ENCODE measurements around the gene SHISA7. TPM values are rescaled to one million over a fixed set of nuclear protein-coding genes. Genes with fewer than 3 reads are reported as not detected.
"Not testable (repeated sequence)": the region's sequence is repeated elsewhere in the genome, so short reads cannot be mapped to it uniquely, and the experiment has no call there.

SHISA7 gene
- total and polyA plus RNA-seq, 5 donors from 2014 or later = not detected

GRCh38 chr19:55408533-55408872 lies 34.6 kb downstream of the SHISA7 start:
- peaks cover 0 to 8% (median 5%) of the 10 kb centered on the region in 7 donors for H3K9me3 Mint-ChIP-seq
- Histone ChIP-seq H3K27ac (ENCODE audit: insufficient read depth, low read length, poor library complexity, severe bottlenecking) (peak overlapping the region; percentile 100), H3K9me3 (ENCODE audit: control insufficient read depth in 2 of 2, low read length in 2 of 2) (peaks cover 2 to 7% of the 10 kb centered on the region in 2 experiments), H3K4me3 (ENCODE audit: low read depth, low read length) (peak overlapping the region; percentile 88), H3K4me1 (ENCODE audit: control insufficient read depth, insufficient read depth, low read length, poor library complexity, severe bottlenecking) (peaks cover 24% of the 10 kb centered on the region), H3K27me3 (ENCODE audit: control insufficient read depth, insufficient read depth, low read length) (no peaks in the 10 kb centered on the region), H3K36me3 (ENCODE audit: control insufficient read depth, insufficient read depth, low read length) (peaks cover under 1% of the 10 kb centered on the region)
- ATAC-seq (ENCODE audit: low read depth in 2 of 2) (no peak), DNase-seq (no peak)
- peaks cover 9 to 33% (median 25%) of the 10 kb centered on the region in 4 donors for H3K4me1 Mint-ChIP-seq
- H3K27me3 Mint-ChIP-seq = peaks cover 9% of the 10 kb centered on the region
- H3K4me3 Mint-ChIP-seq = peak overlapping the region; percentile 90 to 97 (median 94)
- H3K27ac Mint-ChIP-seq = peak overlapping the region; percentile 99 to 100 (median 99)
- peaks cover 11% of the 10 kb centered on the region for H3K36me3 Mint-ChIP-seq

- Histone ChIP-seq H3K4me3 (ENCODE audit: low read depth, low read length) (peak overlapping the region; percentile 88), H3K27me3 (ENCODE audit: control insufficient read depth, insufficient read depth, low read length) (no peaks in the 10 kb centered on the region), H3K9me3 (ENCODE audit: control insufficient read depth in 2 of 2, low read length in 2 of 2) (peaks cover 2 to 7% of the 10 kb centered on the region in 2 experiments), H3K27ac (ENCODE audit: insufficient read depth, low read length, poor library complexity, severe bottlenecking) (peak overlapping the region; percentile 100), H3K4me1 (ENCODE audit: control insufficient read depth, insufficient read depth, low read length, poor library complexity, severe bottlenecking) (peaks cover 24% of the 10 kb centered on the region), H3K36me3 (ENCODE audit: control insufficient read depth, insufficient read depth, low read length) (peaks cover 6% of the 10 kb centered on the region)
- Mint-ChIP-seq H3K36me3 (peaks cover 15% of the 10 kb centered on the region), H3K27ac (peak overlapping the region; percentile 99 to 100 (median 99)), H3K4me1 (peaks cover 9 to 33% (median 26%) of the 10 kb centered on the region in 4 donors), H3K9me3 (peaks cover 0 to 8% (median 5%) of the 10 kb centered on the region in 7 donors), H3K27me3 (peaks cover 9% of the 10 kb centered on the region), H3K4me3 (peak overlapping the region; percentile 90 to 97 (median 94))
- DNase-seq (peak; percentile 95 to 100 (median 98)), ATAC-seq (ENCODE audit: low read depth in 2 of 2) (peak; percentile 93 to 94)
Observed at GRCh38 chr19:55407800-55408532, 35.1 kb downstream of the SHISA7 start.

- Histone ChIP-seq H3K4me1 (ENCODE audit: control insufficient read depth, insufficient read depth, low read length, poor library complexity, severe bottlenecking) (peaks cover 24% of the 10 kb centered on the region), H3K4me3 (ENCODE audit: low read depth, low read length) (peak within 1 kb of the TSS; percentile 88), H3K36me3 (ENCODE audit: control insufficient read depth, insufficient read depth, low read length) (peaks cover 11% of the 10 kb centered on the region), H3K27ac (ENCODE audit: insufficient read depth, low read length, poor library complexity, severe bottlenecking) (peak within 1 kb of the TSS; percentile 100)
- H3K27ac Mint-ChIP-seq = peak within 1 kb of the TSS; percentile 99 to 100 (median 99)
- ATAC-seq (ENCODE audit: low read depth in 2 of 2) = peak in 1 of 2 donors; percentile 0
- H3K9me3 Mint-ChIP-seq; DNase-seq; H3K9me3 ChIP-seq (ENCODE audit: control insufficient read depth in 2 of 2, low read length in 2 of 2); H3K27me3 Mint-ChIP-seq; H3K27me3 ChIP-seq (ENCODE audit: control insufficient read depth, insufficient read depth, low read length): not testable (repeated sequence)
- peaks cover 18% of the 10 kb centered on the region for H3K36me3 Mint-ChIP-seq
- peak within 1 kb of the TSS; percentile 90 to 97 (median 94) for H3K4me3 Mint-ChIP-seq
- H3K4me1 Mint-ChIP-seq = peaks cover 9 to 33% (median 27%) of the 10 kb centered on the region in 4 donors
Observed at GRCh38 chr19:55407550-55407799, 35.6 kb downstream of the SHISA7 start, which contains the start of gene UBE2S. TSS of gene UBE2S (minus strand) at chr19:55407788. CDS start at chr19:55407589, 199 bp downstream.

GRCh38 chr19:55406826-55407549 lies 36.1 kb downstream of the SHISA7 start:
- Histone ChIP-seq H3K36me3 (ENCODE audit: control insufficient read depth, insufficient read depth, low read length) (peaks cover 15% of the 10 kb centered on the region), H3K9me3 (ENCODE audit: control insufficient read depth in 2 of 2, low read length in 2 of 2) (peaks cover 2 to 7% of the 10 kb centered on the region in 2 experiments), H3K27me3 (ENCODE audit: control insufficient read depth, insufficient read depth, low read length) (no peaks in the 10 kb centered on the region), H3K27ac (ENCODE audit: insufficient read depth, low read length, poor library complexity, severe bottlenecking) (peak overlapping the region; percentile 100), H3K4me1 (ENCODE audit: control insufficient read depth, insufficient read depth, low read length, poor library complexity, severe bottlenecking) (peaks cover 24% of the 10 kb centered on the region), H3K4me3 (ENCODE audit: low read depth, low read length) (peak overlapping the region; percentile 35)
- Mint-ChIP-seq H3K4me1 (peaks cover 9 to 33% (median 27%) of the 10 kb centered on the region in 4 donors), H3K27ac (peak overlapping the region; percentile 52 to 99 (median 76)), H3K27me3 (peaks cover 9% of the 10 kb centered on the region), H3K9me3 (peaks cover 0 to 8% (median 5%) of the 10 kb centered on the region in 7 donors), H3K4me3 (peak overlapping the region; percentile 84 to 90 (median 88)), H3K36me3 (peaks cover 20% of the 10 kb centered on the region)
- no peak for ATAC-seq (ENCODE audit: low read depth in 2 of 2)
- DNase-seq = peak in 2 of 3 donors; percentile 28 to 43

- H3K4me3 ChIP-seq (ENCODE audit: low read depth, low read length) = peak overlapping the region; percentile 35
- H3K36me3 Mint-ChIP-seq = peaks cover 23% of the 10 kb centered on the region
Observed at GRCh38 chr19:55406091-55406825, 36.8 kb downstream of the SHISA7 start.

GRCh38 chr19:55405638-55406037 lies 37.5 kb downstream of the SHISA7 start:
- DNase-seq = no peak
- Histone ChIP-seq H3K27ac (ENCODE audit: insufficient read depth, low read length, poor library complexity, severe bottlenecking) (no peak overlapping the region), H3K36me3 (ENCODE audit: control insufficient read depth, insufficient read depth, low read length) (peaks cover 25% of the 10 kb centered on the region), H3K4me1 (ENCODE audit: control insufficient read depth, insufficient read depth, low read length, poor library complexity, severe bottlenecking) (peaks cover 24% of the 10 kb centered on the region), H3K27me3 (ENCODE audit: control insufficient read depth, insufficient read depth, low read length) (no peaks in the 10 kb centered on the region), H3K4me3 (ENCODE audit: low read depth, low read length) (peak overlapping the region; percentile 35), H3K9me3 (ENCODE audit: control insufficient read depth in 2 of 2, low read length in 2 of 2) (peaks cover 2 to 7% of the 10 kb centered on the region in 2 experiments)
- Mint-ChIP-seq H3K27me3 (peaks cover 9% of the 10 kb centered on the region), H3K4me1 (peaks cover 9 to 33% (median 27%) of the 10 kb centered on the region in 4 donors), H3K9me3 (peaks cover 0 to 8% (median 5%) of the 10 kb centered on the region in 7 donors), H3K27ac (peak overlapping the region; percentile 36 to 84 (median 49)), H3K36me3 (peaks cover 23% of the 10 kb centered on the region), H3K4me3 (peak overlapping the region; percentile 84 to 90 (median 88))
- no peak for ATAC-seq (ENCODE audit: low read depth in 2 of 2)

More at GRCh38 chr19:55406091-55406825, 36.8 kb downstream of the SHISA7 start:
- peak overlapping the region; percentile 84 to 90 (median 88) for H3K4me3 Mint-ChIP-seq
- H3K4me1 Mint-ChIP-seq = peaks cover 9 to 33% (median 27%) of the 10 kb centered on the region in 4 donors
- no peak for DNase-seq
- peaks cover 24% of the 10 kb centered on the region for H3K4me1 ChIP-seq (ENCODE audit: control insufficient read depth, insufficient read depth, low read length, poor library complexity, severe bottlenecking)
- H3K27ac ChIP-seq (ENCODE audit: insufficient read depth, low read length, poor library complexity, severe bottlenecking) = peak overlapping the region; percentile 25
- peaks cover 20% of the 10 kb centered on the region for H3K36me3 ChIP-seq (ENCODE audit: control insufficient read depth, insufficient read depth, low read length)
- no peaks in the 10 kb centered on the region for H3K27me3 ChIP-seq (ENCODE audit: control insufficient read depth, insufficient read depth, low read length)
- peak overlapping the region; percentile 36 to 87 (median 76) for H3K27ac Mint-ChIP-seq
- peaks cover 9% of the 10 kb centered on the region for H3K27me3 Mint-ChIP-seq
- ATAC-seq (ENCODE audit: low read depth in 2 of 2) = no peak
- peaks cover 0 to 8% (median 5%) of the 10 kb centered on the region in 7 donors for H3K9me3 Mint-ChIP-seq
- peaks cover 2 to 7% of the 10 kb centered on the region in 2 experiments for H3K9me3 ChIP-seq (ENCODE audit: control insufficient read depth in 2 of 2, low read length in 2 of 2)

- H3K36me3 ChIP-seq (ENCODE audit: control insufficient read depth, insufficient read depth, low read length) = peaks cover 30% of the 10 kb centered on the region
- H3K4me3 ChIP-seq (ENCODE audit: low read depth, low read length) = no peak overlapping the region
- no peak overlapping the region for H3K27ac ChIP-seq (ENCODE audit: insufficient read depth, low read length, poor library complexity, severe bottlenecking)
- H3K27me3 Mint-ChIP-seq = peaks cover 5% of the 10 kb centered on the region
- H3K9me3 ChIP-seq (ENCODE audit: control insufficient read depth in 2 of 2, low read length in 2 of 2) = no peaks in the 10 kb centered on the region
- DNase-seq = no peak
- H3K36me3 Mint-ChIP-seq = peaks cover 23% of the 10 kb centered on the region
- peak overlapping the region in 1 of 4 donors; percentile 38 for H3K4me3 Mint-ChIP-seq
- H3K9me3 Mint-ChIP-seq = no peaks in the 10 kb centered on the region
- ATAC-seq (ENCODE audit: low read depth in 2 of 2) = no peak
- no peaks in the 10 kb centered on the region for H3K27me3 ChIP-seq (ENCODE audit: control insufficient read depth, insufficient read depth, low read length)
- H3K4me1 Mint-ChIP-seq = peaks cover 17 to 34% (median 25%) of the 10 kb centered on the region in 4 donors
- no peak overlapping the region for H3K27ac Mint-ChIP-seq
- H3K4me1 ChIP-seq (ENCODE audit: control insufficient read depth, insufficient read depth, low read length, poor library complexity, severe bottlenecking) = peaks cover 27% of the 10 kb centered on the region
Observed at GRCh38 chr19:55402509-55402908, 40.6 kb downstream of the SHISA7 start.
